Natural killer cell (primary cell): Measurements from ENCODE around the gene TMEM86A. TPM values are rescaled to one million over a fixed set of nuclear protein-coding genes. Genes with fewer than 3 reads are reported as not detected.

Experiments
- ATAC-seq, 3 donors: fragments of 150-1000 bp in 2 of 3; fragments of 200-7000 bp in 1 of 3; cut with Tn5 transposase; 1 replicate in 1 of 3; 2 replicates in 2 of 3; pipeline ENCODE4 v1.10.0; 2021; ENCODE audit warnings: mild to moderate bottlenecking in 2 of 3, moderate library complexity in 2 of 3
- DNase-seq, 2 donors: peaks; one replicate each; pipeline versions ENCODE4 v3.0.0 to v3.0.0-alpha.2; 2013 to 2021; ENCODE audit warnings: mixed read lengths in 1 of 2
- H3K27ac ChIP-seq: one replicate; pipeline ENCODE4 v1.5.1; 2013; ENCODE audit warnings: mild to moderate bottlenecking, low read length
- H3K27me3 ChIP-seq: one replicate; pipeline ENCODE4 v1.6.1; 2013; ENCODE audit warnings: low read length; ENCODE audit not compliant: control insufficient read depth, insufficient read depth
- H3K36me3 ChIP-seq: one replicate; pipeline ENCODE4 v1.6.1; 2013; ENCODE audit warnings: low read length; ENCODE audit not compliant: control insufficient read depth, insufficient read depth
- H3K4me1 ChIP-seq: one replicate; pipeline ENCODE4 v1.6.1; 2013; ENCODE audit warnings: low read length; ENCODE audit not compliant: control insufficient read depth, insufficient read depth
- H3K4me3 ChIP-seq: one replicate; pipeline ENCODE4 v1.5.1; 2013; ENCODE audit warnings: low read length
- H3K9me3 ChIP-seq: one replicate; pipeline ENCODE4 v1.6.1; 2013; ENCODE audit warnings: low read length; ENCODE audit not compliant: control insufficient read depth, insufficient read depth
- H3K27ac Mint-ChIP-seq, 2 donors: one replicate each; pipeline ENCODE4 v1.8.0; 2022; ENCODE audit warnings: mild to moderate bottlenecking in 2 of 2, mixed read lengths in 2 of 2, moderate library complexity in 1 of 2
- H3K27me3 Mint-ChIP-seq, 2 donors: one replicate each; pipeline ENCODE4 v1.8.0; 2022; ENCODE audit warnings: low read depth in 2 of 2, mixed read lengths in 2 of 2
- H3K36me3 Mint-ChIP-seq: one replicate; pipeline ENCODE4 v1.8.0; 2022; ENCODE audit warnings: mixed read lengths
- H3K4me1 Mint-ChIP-seq, 2 donors: one replicate each; pipeline ENCODE4 v1.8.0; 2022; ENCODE audit warnings: mixed read lengths in 2 of 2
- H3K4me3 Mint-ChIP-seq: one replicate; pipeline ENCODE4 v1.8.0; 2022; ENCODE audit warnings: mild to moderate bottlenecking, moderate library complexity, mixed read lengths
- H3K9me3 Mint-ChIP-seq, 2 donors: one replicate each; pipeline ENCODE4 v1.8.0; 2022; ENCODE audit warnings: mixed read lengths in 2 of 2
- WGBS: methylation state at CpG from one replicate; pipeline ENCODE4 v1.1.7; 2013; ENCODE audit warnings: missing lambda C conversion rate; ENCODE audit not compliant: insufficient coverage; 5-methylcytosine and 5-hydroxymethylcytosine counted together
- intact Hi-C: fragments of 100-400 bp; cut with micrococcal nuclease; formaldehyde crosslinking; loops from one replicate; pipeline ENCODE4 v1.14.2; 2022
- total RNA-seq, 4 donors: library from RNA; stranded (reverse); fragments of 120-200 nt in 1 of 4; gene quantifications; one replicate each; pipeline versions ENCODE4 v1.2.3 to v1.2.4, GENCODE V29; 2013 to 2022
- TF ChIP-seq, protein P1 (sequence below): fragments of 200-600 bp; IDR thresholded peaks from one replicate; pipeline ENCODE4 v1.8.0; 2022; ENCODE audit warnings: antibody characterized with exemption

The TMEM86A gene
- total RNA-seq, 3 donors from 2014 or later (not counting 1 experiment from before 2014, with no cell fraction given) = 3.1 to 9.3 (median 9.0) TPM

GRCh38 chr11:18713646-18714442 is 15.3 kb downstream of the TMEM86A start:
- Histone ChIP-seq H3K4me1 (no peaks in the 10 kb centered on the region), H3K9me3 (no peaks in the 10 kb centered on the region), H3K27ac (no peak overlapping the region), H3K27me3 (no peaks in the 10 kb centered on the region), H3K4me3 (no peak overlapping the region), H3K36me3 (no peaks in the 10 kb centered on the region)
- DNase-seq (no peak), ATAC-seq (no peak)
- no peaks in the 10 kb centered on the region for H3K36me3 Mint-ChIP-seq
- H3K4me3 Mint-ChIP-seq = no peak overlapping the region
- TF ChIP-seq, protein P1, sequence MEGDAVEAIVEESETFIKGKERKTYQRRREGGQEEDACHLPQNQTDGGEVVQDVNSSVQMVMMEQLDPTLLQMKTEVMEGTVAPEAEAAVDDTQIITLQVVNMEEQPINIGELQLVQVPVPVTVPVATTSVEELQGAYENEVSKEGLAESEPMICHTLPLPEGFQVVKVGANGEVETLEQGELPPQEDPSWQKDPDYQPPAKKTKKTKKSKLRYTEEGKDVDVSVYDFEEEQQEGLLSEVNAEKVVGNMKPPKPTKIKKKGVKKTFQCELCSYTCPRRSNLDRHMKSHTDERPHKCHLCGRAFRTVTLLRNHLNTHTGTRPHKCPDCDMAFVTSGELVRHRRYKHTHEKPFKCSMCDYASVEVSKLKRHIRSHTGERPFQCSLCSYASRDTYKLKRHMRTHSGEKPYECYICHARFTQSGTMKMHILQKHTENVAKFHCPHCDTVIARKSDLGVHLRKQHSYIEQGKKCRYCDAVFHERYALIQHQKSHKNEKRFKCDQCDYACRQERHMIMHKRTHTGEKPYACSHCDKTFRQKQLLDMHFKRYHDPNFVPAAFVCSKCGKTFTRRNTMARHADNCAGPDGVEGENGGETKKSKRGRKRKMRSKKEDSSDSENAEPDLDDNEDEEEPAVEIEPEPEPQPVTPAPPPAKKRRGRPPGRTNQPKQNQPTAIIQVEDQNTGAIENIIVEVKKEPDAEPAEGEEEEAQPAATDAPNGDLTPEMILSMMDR = no peak
- no peaks in the 10 kb centered on the region for H3K4me1 Mint-ChIP-seq
- intact Hi-C loops = no loop called here
- 88% methylated on average over 26 of the region's 26 CpGs for WGBS
- H3K27me3 Mint-ChIP-seq = peaks cover 7 to 14% of the 10 kb centered on the region in 2 donors
- no peaks in the 10 kb centered on the region for H3K9me3 Mint-ChIP-seq
- no peak overlapping the region for H3K27ac Mint-ChIP-seq

DNA sequence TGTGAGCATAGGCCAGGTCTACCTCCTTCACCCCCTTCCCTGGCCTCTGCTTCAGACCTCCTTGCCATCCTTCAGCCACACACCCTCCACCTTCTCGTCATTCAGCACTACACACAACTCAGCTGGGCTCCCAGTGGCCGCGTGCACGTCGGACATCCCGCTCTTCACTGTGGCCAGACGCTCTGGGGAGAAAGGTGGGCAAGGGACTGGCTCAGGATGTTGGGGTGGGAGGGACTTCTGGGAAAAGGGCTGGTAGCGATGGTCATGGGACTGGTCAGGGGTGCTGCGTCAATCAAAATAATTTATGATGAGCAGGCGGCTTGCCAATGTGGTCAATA is 15.8 kb downstream of the TMEM86A start:
- Mint-ChIP-seq H3K27me3 (peaks cover 7 to 14% of the 10 kb centered on the region in 2 donors), H3K4me3 (no peak overlapping the region), H3K9me3 (no peaks in the 10 kb centered on the region), H3K4me1 (no peaks in the 10 kb centered on the region), H3K36me3 (no peaks in the 10 kb centered on the region), H3K27ac (no peak overlapping the region)
- WGBS = 93% methylated on average over 10 of the region's 10 CpGs
- ATAC-seq = no peak
- H3K36me3 ChIP-seq = no peaks in the 10 kb centered on the region
- intact Hi-C loops = no loop called here
- H3K9me3 ChIP-seq = no peaks in the 10 kb centered on the region
- no peak for DNase-seq
- H3K27me3 ChIP-seq = no peaks in the 10 kb centered on the region
- H3K4me1 ChIP-seq = no peaks in the 10 kb centered on the region
- H3K4me3 ChIP-seq = no peak overlapping the region
- no peak overlapping the region for H3K27ac ChIP-seq
- TF ChIP-seq, protein P1 = no peak

- H3K27me3 ChIP-seq = no peaks in the 10 kb centered on the region
- 80% methylated on average over 7 of the region's 7 CpGs for WGBS
- intact Hi-C loops = no loop called here
- H3K9me3 ChIP-seq = no peaks in the 10 kb centered on the region
- no peaks in the 10 kb centered on the region for H3K4me1 ChIP-seq
- H3K9me3 Mint-ChIP-seq = no peaks in the 10 kb centered on the region
- DNase-seq = no peak
- no peak overlapping the region for H3K4me3 ChIP-seq
- no peak overlapping the region for H3K27ac ChIP-seq
- no peak overlapping the region for H3K4me3 Mint-ChIP-seq
- TF ChIP-seq, protein P1 = no peak
- ATAC-seq = no peak
- H3K36me3 ChIP-seq = no peaks in the 10 kb centered on the region
- H3K36me3 Mint-ChIP-seq = no peaks in the 10 kb centered on the region
- H3K4me1 Mint-ChIP-seq = peaks cover 2 to 6% of the 10 kb centered on the region in 2 donors
- H3K27me3 Mint-ChIP-seq = peaks cover 7 to 8% of the 10 kb centered on the region in 2 donors
- H3K27ac Mint-ChIP-seq = no peak overlapping the region
Measured at GRCh38 chr11:18715476-18715875, 16.9 kb downstream of the TMEM86A start.
